GM12892 (cell line): ENCODE results near the gene CRYBG3.

Experiments used
- POLR2A ChIP-seq: IDR thresholded peaks from 2 replicates; pipeline ENCODE4 v1.6.1; 2011; ENCODE audit warnings: low read depth, low read length, control low read depth
- POLR2AphosphoS5 ChIP-seq: IDR thresholded peaks from 2 replicates; pipeline ENCODE4 v1.6.1; 2011; ENCODE audit warnings: low read depth, low read length, control low read depth
- TAF1 ChIP-seq: IDR thresholded peaks from 2 replicates; pipeline ENCODE4 v1.6.1; 2011; ENCODE audit warnings: low read depth, mild to moderate bottlenecking, control low read depth, low read length, borderline replicate concordance

DNA sequence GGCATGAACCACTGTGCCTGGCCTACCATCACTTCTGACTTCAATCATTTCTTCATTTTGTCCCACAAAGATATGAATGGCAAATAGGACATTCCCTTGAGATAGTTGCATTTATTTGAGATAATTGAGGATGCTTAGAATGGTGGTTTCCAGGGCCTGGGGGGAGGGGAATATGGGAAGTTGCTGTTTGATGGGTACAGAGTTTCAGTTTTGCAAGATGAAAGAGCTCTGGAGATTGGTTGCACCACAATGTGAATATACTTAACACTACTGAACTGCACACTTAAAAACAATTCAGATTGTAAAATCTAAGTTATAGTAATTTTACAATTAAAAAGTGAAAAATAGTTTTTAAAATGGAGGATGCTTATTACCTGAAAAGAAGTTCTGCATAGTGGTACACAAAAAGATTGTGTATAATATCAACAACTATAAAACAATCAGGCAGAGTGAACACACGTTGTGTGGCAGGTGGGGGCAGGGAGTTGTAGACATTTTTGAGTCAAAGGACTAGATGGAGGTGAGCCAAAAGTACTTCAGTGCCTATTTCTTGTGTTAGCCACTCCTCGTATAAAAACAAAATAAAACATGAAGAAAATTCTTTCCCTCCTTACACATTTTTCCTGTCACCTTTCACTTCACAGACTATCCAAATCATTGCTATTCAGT is 168.9 kb downstream of the CRYBG3 start:
- TF ChIP-seq POLR2A (no peak), POLR2AphosphoS5 (no peak), TAF1 (no peak)
